ENCODE results near the gene LRMDA. TPM values are rescaled to one million over a fixed set of nuclear protein-coding genes. Genes with fewer than 3 reads are reported as not detected.

The LRMDA gene
- total and polyA plus RNA-seq, 2 of the 8 experiments (the other 6 are each of a cell fraction or from before 2014, with no cell fraction given), result 0.86 to 2.8 TPM

DNA sequence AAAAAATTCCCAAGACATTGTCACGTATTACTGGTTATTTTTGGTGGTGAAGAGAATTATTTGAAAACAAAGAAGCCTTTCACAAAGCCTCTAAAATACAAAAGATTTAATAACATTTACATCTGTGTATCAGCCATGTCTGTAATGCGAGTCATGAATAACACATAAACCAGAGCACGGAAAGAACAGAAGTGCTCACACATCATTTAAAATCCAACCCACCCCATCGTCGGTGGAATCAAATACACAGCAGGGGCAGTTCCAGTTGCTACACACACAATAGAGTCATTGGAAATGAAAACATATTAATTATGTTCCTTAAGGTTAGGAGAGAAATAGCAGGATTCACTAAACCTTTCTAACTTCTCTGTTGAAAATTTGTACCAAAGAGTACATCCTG is 1108.9 kb downstream of the LRMDA start:
- no peak overlapping the region for H4K91ac ChIP-seq (replicated peaks; ENCODE audit: insufficient read length, low read length)
- no peak for FAIRE-seq
- H3K18ac ChIP-seq (ENCODE audit: extremely low read depth, low read length), result no peak overlapping the region
- no peaks in the 10 kb centered on the region for H3K79me1 ChIP-seq (ENCODE audit: low read depth, low read length)
- no peak overlapping the region for H3K56ac ChIP-seq (replicated peaks; ENCODE audit: insufficient read length, low read depth, low read length)
- H3K4me2 ChIP-seq (ENCODE audit: insufficient read depth in 1 of 2, low read depth in 2 of 2, low read length in 2 of 2), result no peak overlapping the region
- H3K14ac ChIP-seq (ENCODE audit: insufficient read length), result no peak overlapping the region
- no peak overlapping the region for H4K5ac ChIP-seq (ENCODE audit: insufficient read length, low read depth, low read length)
- no peaks in the 10 kb centered on the region for H3K27me3 ChIP-seq (replicated peaks in 1 of 4; ENCODE audit: control insufficient read depth in 3 of 4, extremely low read depth in 1 of 4, insufficient read depth in 3 of 4, low read length in 3 of 4)
- H3K4me1 ChIP-seq (replicated peaks in 1 of 4; ENCODE audit: control insufficient read depth in 3 of 4, insufficient read depth in 4 of 4, low read length in 3 of 4), result no peaks in the 10 kb centered on the region
- H3K4ac ChIP-seq (replicated peaks; ENCODE audit: insufficient read length, low read depth, low read length), result no peak overlapping the region
- H3K9me3 ChIP-seq (ENCODE audit: insufficient read depth in 2 of 2, low read depth in 1 of 2, low read length in 1 of 2), result no peaks in the 10 kb centered on the region
- no peak overlapping the region for H3K27ac ChIP-seq (ENCODE audit: low read depth, low read length)
- H4K20me1 ChIP-seq (replicated peaks in 1 of 2; ENCODE audit: control insufficient read depth in 1 of 2, insufficient read depth in 2 of 2, low read length in 2 of 2), result no peaks in the 10 kb centered on the region
- no peak overlapping the region for H4K8ac ChIP-seq (ENCODE audit: extremely low read depth, insufficient read depth, low read length)
- H2BK120ac ChIP-seq (replicated peaks; ENCODE audit: low read depth, low read length), result no peak overlapping the region
- H2AK5ac ChIP-seq (ENCODE audit: low read depth, low read length), result no peak overlapping the region
- no peak overlapping the region for H3K4me3 ChIP-seq (ENCODE audit: extremely low read depth in 1 of 4, insufficient read depth in 2 of 4, low read depth in 3 of 4, low read length in 4 of 4)
- WGBS, 2 experiments (ENCODE audit: extremely low coverage in 1 of 2, insufficient coverage in 1 of 2, insufficient read length in 1 of 2, insufficient replicate concordance in 2 of 2, low coverage in 1 of 2, low lambda C conversion rate in 2 of 2, missing lambda C conversion rate in 1 of 2), result 86% methylated on average over 5 of the region's 5 CpGs; no CpG with 5 or more reads in 1 of the 2 experiments
- no peaks in the 10 kb centered on the region for H3K36me3 ChIP-seq (ENCODE audit: control insufficient read depth in 2 of 4, insufficient read depth in 4 of 4, low read length in 3 of 4)
- no peak overlapping the region for H2BK20ac ChIP-seq (ENCODE audit: low read length)
- no peaks in the 10 kb centered on the region for H3K79me2 ChIP-seq (ENCODE audit: control insufficient read depth in 1 of 2, insufficient read depth in 2 of 2, low read length in 2 of 2)
- no peak for TF ChIP-seq POLR2A (IDR thresholded peaks at IDR 0.05; ENCODE audit: control extremely low read depth in 1 of 2, low read depth in 2 of 2, low read length in 2 of 2)
- no peak for TF ChIP-seq ASH2L (IDR thresholded peaks at IDR 0.05; ENCODE audit: low read length)
- no peak for TF ChIP-seq TAF1 (IDR thresholded peaks at IDR 0.05; ENCODE audit: low read depth, low read length)
- TF ChIP-seq, protein P1, sequence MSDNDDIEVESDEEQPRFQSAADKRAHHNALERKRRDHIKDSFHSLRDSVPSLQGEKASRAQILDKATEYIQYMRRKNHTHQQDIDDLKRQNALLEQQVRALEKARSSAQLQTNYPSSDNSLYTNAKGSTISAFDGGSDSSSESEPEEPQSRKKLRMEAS (IDR thresholded peaks at IDR 0.05), result no peak
- no peak for TF ChIP-seq BACH1 (IDR thresholded peaks at IDR 0.05; ENCODE audit: low read length)
- TF ChIP-seq NANOG (IDR thresholded peaks at IDR 0.05; ENCODE audit: insufficient read depth, low read depth, low read length, poor library complexity, severe bottlenecking), result no peak
- H3K9ac ChIP-seq (replicated peaks in 1 of 4; ENCODE audit: extremely low read depth in 1 of 4, low read depth in 3 of 4, low read length in 3 of 4), result no peak overlapping the region
- H2BK12ac ChIP-seq (ENCODE audit: low read depth, low read length), result no peak overlapping the region
- no peak for DNase-seq (ENCODE audit: low read depth in 1 of 2, low spot score in 2 of 2)
- ChIA-PET CTCF (ENCODE audit: partially characterized antibody) (no interaction called here), POLR2A (ENCODE audit: partially characterized antibody) (no interaction called here)
- no peak overlapping the region for H3K23ac ChIP-seq (ENCODE audit: insufficient read length)
- H3K23me2 ChIP-seq (ENCODE audit: low read depth, low read length), result no peaks in the 10 kb centered on the region
- H2AFZ ChIP-seq (ENCODE audit: low read length), result no peak overlapping the region
- H2BK15ac ChIP-seq (ENCODE audit: low read length), result no peak overlapping the region
- H2BK5ac ChIP-seq (ENCODE audit: low read depth, low read length), result no peak overlapping the region
